ENCODE measurements around the gene TMEM247.

- TF ChIP-seq POLR2A (IDR thresholded peaks at IDR 0.05; ENCODE audit: low read depth, low read length) (no peak), TAF1 (IDR thresholded peaks at IDR 0.05; ENCODE audit: low read depth, low read length) (no peak), POLR2AphosphoS5 (IDR thresholded peaks at IDR 0.05; ENCODE audit: low read depth, low read length) (no peak), SPI1 (IDR thresholded peaks at IDR 0.05; ENCODE audit: low read depth, low read length) (no peak), PAX5 (IDR thresholded peaks at IDR 0.05; ENCODE audit: insufficient read depth, low read length, severe bottlenecking) (no peak), POU2F2 (IDR thresholded peaks at IDR 0.05; ENCODE audit: low read depth, low read length) (no peak)
Measured at GRCh38 chr2:46518861-46519260, 39.5 kb downstream of the TMEM247 start.

Measured in GM12891 (cell line).